Activated T-helper 2 cell treated with anti-CD3 and anti-CD28 coated beads, Interferon-gamma antibody, Interleukin-2, Interleukin-4, amounts not matched to agents 10 μg/mL and 5 μg/mL and 100 μg/mL, durations not matched to agents 14 hours and 24 hours and 36 hours (primary cell): ENCODE measurements around the gene MANSC1. TPM values are rescaled to one million over a fixed set of nuclear protein-coding genes. Genes with fewer than 3 reads are reported as not detected.

Experiments
- DNase-seq: peaks from one replicate; pipeline ENCODE4 v3.0.0; 2021; ENCODE audit warnings: low spot score
- H3K27ac Mint-ChIP-seq: one replicate; pipeline ENCODE4 v1.8.0; 2021; ENCODE audit warnings: mixed read lengths
- H3K27me3 Mint-ChIP-seq: one replicate; pipeline ENCODE4 v1.8.0; 2021; ENCODE audit warnings: low read depth, mixed read lengths
- H3K36me3 Mint-ChIP-seq: one replicate; pipeline ENCODE4 v1.8.0; 2021; ENCODE audit warnings: low read depth, mixed read lengths
- H3K4me1 Mint-ChIP-seq: one replicate; pipeline ENCODE4 v1.8.0; 2021; ENCODE audit warnings: low read depth, mixed read lengths
- H3K4me3 Mint-ChIP-seq: one replicate; pipeline ENCODE4 v1.8.0; 2021; ENCODE audit warnings: low read depth, mild to moderate bottlenecking, moderate library complexity, mixed read lengths
- H3K9me3 Mint-ChIP-seq: one replicate; pipeline ENCODE4 v1.8.0; 2021; ENCODE audit warnings: mixed read lengths
- intact Hi-C: fragments of 100-400 bp; cut with micrococcal nuclease; formaldehyde crosslinking; loops from one replicate; pipeline ENCODE4 v1.15.1; 2023
- total RNA-seq: library from RNA; stranded (reverse); gene quantifications from 2 replicates; pipeline ENCODE4 v1.2.3, GENCODE V29; 2022

Gene MANSC1
- 0.25 and 1.6 TPM in 2 replicates for total RNA-seq

DNA sequence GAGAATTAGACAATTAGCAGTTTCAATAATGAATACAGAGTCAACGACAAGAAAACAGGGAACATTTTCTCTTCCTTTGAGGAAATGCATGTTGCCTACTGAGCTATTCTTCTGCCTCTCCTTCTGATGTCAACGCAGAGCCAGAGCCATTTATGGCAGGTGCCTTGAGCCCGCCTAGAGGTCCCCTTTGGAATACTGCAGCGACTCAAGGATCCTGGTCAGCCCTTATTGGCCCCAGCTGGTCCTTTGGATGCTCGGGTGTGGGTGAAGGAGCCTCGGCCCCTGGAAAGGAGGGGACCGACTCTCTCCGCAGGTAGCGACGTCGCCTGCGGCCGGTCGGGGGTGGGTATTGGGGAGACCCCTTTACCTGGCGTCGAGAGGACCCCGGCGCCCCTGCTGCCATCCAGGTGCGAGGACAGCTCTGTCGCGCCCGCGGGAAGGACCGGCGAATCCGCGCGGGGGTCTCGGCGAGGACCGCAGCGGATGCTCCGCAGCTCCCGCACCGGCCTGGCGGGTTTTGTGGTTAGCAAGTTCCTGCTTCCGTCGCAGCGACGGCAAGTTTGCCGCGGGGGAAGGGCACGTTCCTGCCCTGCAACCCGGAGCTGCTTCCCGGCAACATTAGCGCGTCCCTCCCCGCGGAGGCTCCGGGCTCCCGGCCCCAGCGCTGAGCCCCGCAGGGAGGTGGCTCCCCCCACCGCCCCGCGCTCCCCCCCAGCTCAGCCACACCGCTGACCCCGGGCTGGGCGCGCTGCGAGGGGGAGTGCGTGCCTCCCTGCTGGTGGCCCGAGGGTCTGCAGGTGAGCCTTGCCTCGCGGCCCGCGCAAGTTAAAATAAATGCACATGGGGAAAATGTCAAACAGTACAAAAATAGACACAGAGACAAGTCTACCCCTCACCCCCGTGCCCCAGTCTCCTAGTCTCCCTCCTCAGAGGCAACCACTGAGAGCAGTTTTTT lies at the start of gene MANSC1:
Gene MANSC1, minus strand, starts transcription at position 532 of the 955 bp plus-strand sequence. CDS start 6,928 bp downstream, outside the sequence.
- H3K4me3 Mint-ChIP-seq: peak within 1 kb of the TSS; percentile 68
- peak; percentile 44 for DNase-seq
- no peaks in the 10 kb centered on the region for H3K9me3 Mint-ChIP-seq
- H3K27me3 Mint-ChIP-seq: peaks cover 14% of the 10 kb centered on the region
- intact Hi-C loops: loop anchor here (10.0 kb wide), 1 partner anchor 655 kb away; the partner anchor contains the start of gene HEBP1
- H3K27ac Mint-ChIP-seq: no peak within 1 kb of the TSS
- peaks cover 19% of the 10 kb centered on the region for H3K4me1 Mint-ChIP-seq
- H3K36me3 Mint-ChIP-seq: no peaks in the 10 kb centered on the region

DNA sequence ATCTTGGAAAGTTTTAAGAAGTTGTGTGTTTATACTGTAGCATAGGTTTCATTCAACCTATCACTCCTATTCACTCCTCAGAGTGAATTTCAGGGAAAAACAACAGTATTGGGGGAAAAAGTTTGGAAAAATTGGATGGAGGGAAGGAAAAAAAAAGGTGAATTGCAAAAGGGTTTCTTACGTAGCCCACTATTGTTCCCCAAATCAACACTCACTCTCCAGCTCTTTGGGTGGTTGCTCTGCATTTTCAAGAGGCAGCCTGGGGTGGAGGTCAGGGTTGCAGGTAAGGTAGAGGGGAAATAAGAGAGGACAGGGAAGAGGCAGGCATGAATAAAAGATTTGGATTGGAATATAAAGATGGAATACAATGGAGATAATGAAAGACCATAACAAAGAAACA lies 49.1 kb upstream of the MANSC1 start:
- Mint-ChIP-seq H3K27ac (peak overlapping the region; percentile 36), H3K9me3 (peaks cover 7% of the 10 kb centered on the region), H3K36me3 (peaks cover 55% of the 10 kb centered on the region), H3K4me1 (peaks cover 50% of the 10 kb centered on the region), H3K4me3 (no peak overlapping the region), H3K27me3 (no peaks in the 10 kb centered on the region)
- DNase-seq: no peak
- intact Hi-C loops: no loop called here

DNA sequence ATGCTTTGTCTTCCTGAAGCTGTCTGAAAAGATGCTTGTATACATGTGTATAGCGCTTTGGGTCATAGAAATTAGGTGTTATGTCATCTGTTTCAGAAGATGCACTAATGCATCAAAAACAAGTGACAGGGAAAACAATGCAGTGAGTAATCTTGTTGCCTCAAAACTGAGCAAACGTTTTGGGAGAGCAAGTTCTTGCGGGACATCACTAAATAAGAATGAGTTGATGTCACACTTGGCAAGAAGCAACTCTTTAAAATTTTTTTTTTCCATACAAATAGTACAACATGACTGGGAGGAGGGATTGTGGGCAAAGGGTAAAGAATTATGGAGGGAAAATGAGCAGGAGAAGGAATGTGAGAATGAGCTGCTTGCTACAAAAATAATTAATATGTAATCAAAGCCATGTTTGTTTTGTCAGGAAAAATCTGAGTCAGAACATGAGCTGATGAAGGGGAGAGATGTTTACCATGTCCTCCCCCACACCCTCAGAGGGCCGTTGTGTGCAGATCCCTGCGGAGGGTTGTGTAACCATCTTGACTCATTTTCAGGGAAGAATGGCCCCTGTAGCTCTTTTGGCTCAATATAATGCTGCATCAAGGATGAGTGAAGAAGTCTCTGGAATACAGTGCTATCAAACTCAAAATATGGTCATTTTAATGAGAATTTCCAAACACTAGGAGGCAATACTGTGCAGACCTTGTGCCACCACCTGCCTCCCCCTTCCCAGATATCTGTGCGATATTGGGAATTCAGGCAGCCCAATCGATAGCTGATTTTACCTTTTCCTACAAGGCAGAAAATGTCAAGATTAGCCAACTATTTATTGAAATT lies 48.2 kb upstream of the MANSC1 start:
- intact Hi-C loops: no loop called here
- Mint-ChIP-seq H3K27me3 (no peaks in the 10 kb centered on the region), H3K36me3 (peaks cover 48% of the 10 kb centered on the region), H3K27ac (no peak overlapping the region), H3K4me3 (no peak overlapping the region), H3K9me3 (peaks cover 7% of the 10 kb centered on the region), H3K4me1 (peaks cover 41% of the 10 kb centered on the region)
- no peak for DNase-seq

GRCh38 chr12:12397184-12397583 lies 47.1 kb upstream of the MANSC1 start:
- Mint-ChIP-seq H3K9me3 (peaks cover 7% of the 10 kb centered on the region), H3K27me3 (no peaks in the 10 kb centered on the region), H3K4me3 (no peak overlapping the region), H3K27ac (no peak overlapping the region), H3K36me3 (peaks cover 43% of the 10 kb centered on the region), H3K4me1 (peaks cover 38% of the 10 kb centered on the region)
- intact Hi-C loops: no loop called here
- no peak for DNase-seq

GRCh38 chr12:12396694-12397093 lies 46.7 kb upstream of the MANSC1 start:
- no peak for DNase-seq
- intact Hi-C loops: no loop called here
- Mint-ChIP-seq H3K9me3 (peaks cover 7% of the 10 kb centered on the region), H3K27ac (no peak overlapping the region), H3K36me3 (peaks cover 42% of the 10 kb centered on the region), H3K4me3 (no peak overlapping the region), H3K27me3 (no peaks in the 10 kb centered on the region), H3K4me1 (peaks cover 39% of the 10 kb centered on the region)

- Mint-ChIP-seq H3K9me3 (no peaks in the 10 kb centered on the region), H3K4me1 (peaks cover 30% of the 10 kb centered on the region), H3K27ac (no peak overlapping the region), H3K36me3 (peaks cover 37% of the 10 kb centered on the region), H3K4me3 (no peak overlapping the region), H3K27me3 (no peaks in the 10 kb centered on the region)
- intact Hi-C loops: no loop called here
- no peak for DNase-seq
Observed at GRCh38 chr12:12393171-12393570, 43.1 kb upstream of the MANSC1 start.

- Mint-ChIP-seq H3K36me3 (peaks cover 35% of the 10 kb centered on the region), H3K27ac (no peak overlapping the region), H3K27me3 (no peaks in the 10 kb centered on the region), H3K4me3 (no peak overlapping the region), H3K9me3 (no peaks in the 10 kb centered on the region), H3K4me1 (peaks cover 31% of the 10 kb centered on the region)
- no peak for DNase-seq
- intact Hi-C loops: no loop called here
Observed at GRCh38 chr12:12392413-12392812, 42.4 kb upstream of the MANSC1 start.

GRCh38 chr12:12387501-12387900 lies 37.5 kb upstream of the MANSC1 start:
- no peak for DNase-seq
- Mint-ChIP-seq H3K36me3 (peaks cover 51% of the 10 kb centered on the region), H3K27ac (peak overlapping the region; percentile 87), H3K4me1 (peaks cover 40% of the 10 kb centered on the region), H3K9me3 (no peaks in the 10 kb centered on the region), H3K27me3 (no peaks in the 10 kb centered on the region), H3K4me3 (no peak overlapping the region)
- intact Hi-C loops: no loop called here

DNA sequence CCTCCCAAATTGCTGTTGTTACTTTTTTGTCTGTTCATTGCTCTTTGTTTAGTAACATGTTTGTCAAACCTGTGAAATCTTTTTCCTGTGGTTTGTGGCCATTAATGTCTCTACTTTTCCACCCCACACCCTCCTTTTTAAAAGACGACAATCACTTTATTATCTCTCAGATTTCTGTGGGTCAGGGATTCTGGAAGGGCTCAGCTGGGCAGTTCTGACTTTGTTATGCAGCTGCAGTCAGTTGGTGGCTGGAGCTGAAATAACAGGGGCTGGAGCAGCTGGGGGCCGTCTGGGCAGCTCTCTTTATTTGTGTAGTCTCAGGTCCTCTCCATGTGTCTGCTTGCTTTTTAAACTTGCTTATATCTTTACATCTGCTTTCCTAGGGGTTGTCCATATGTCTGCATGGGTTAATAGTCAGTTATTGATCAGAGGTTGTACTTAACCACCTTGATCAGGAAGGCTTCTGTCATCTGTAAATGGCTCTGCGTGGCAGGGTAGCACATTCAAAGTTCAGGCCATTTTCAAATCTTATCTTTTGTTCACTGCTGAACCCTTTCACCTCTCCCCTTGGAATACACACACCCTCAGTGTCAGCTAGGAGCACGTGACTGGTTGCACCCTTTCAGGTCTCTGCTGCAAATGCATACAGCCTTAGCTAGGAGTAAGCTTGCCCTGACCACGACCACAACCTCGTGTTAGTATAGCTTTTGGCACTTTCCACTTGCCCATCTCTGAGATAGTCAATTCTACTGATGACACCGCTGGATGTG lies 34.7 kb upstream of the MANSC1 start:
- H3K27me3 Mint-ChIP-seq: no peaks in the 10 kb centered on the region
- peaks cover 38% of the 10 kb centered on the region for H3K4me1 Mint-ChIP-seq
- H3K36me3 Mint-ChIP-seq: peaks cover 54% of the 10 kb centered on the region
- H3K4me3 Mint-ChIP-seq: peak overlapping the region; percentile 49
- DNase-seq: peak; percentile 57
- H3K9me3 Mint-ChIP-seq: peaks cover 9% of the 10 kb centered on the region
- intact Hi-C loops: loop anchor here (2.0 kb wide), 1 partner anchor 20 kb away; no protein-coding TSS in a partner anchor
- H3K27ac Mint-ChIP-seq: peak overlapping the region; percentile 94

DNA sequence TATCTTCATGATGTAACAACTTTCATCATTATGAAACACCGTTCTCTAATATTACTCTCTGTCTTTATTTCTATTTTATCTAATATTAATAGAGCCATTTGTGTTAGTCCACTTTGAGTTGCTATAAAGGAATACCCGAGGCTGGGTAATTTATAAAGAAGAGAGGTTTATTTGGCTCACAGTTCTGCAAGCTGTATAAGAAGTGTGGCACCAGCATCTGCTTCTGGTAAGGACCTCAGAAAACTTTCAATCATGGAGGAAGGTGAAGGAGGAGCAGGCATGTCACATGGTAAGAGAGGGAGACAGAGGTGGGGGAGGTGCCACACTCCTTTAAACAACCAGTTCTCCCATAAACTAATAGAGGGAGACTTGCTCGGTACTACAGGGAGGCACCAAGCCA lies 31.9 kb upstream of the MANSC1 start:
- no peak overlapping the region for H3K4me3 Mint-ChIP-seq
- peaks cover 9% of the 10 kb centered on the region for H3K9me3 Mint-ChIP-seq
- intact Hi-C loops: no loop called here
- DNase-seq: no peak
- H3K27me3 Mint-ChIP-seq: no peaks in the 10 kb centered on the region
- peaks cover 57% of the 10 kb centered on the region for H3K36me3 Mint-ChIP-seq
- peaks cover 43% of the 10 kb centered on the region for H3K4me1 Mint-ChIP-seq
- peak overlapping the region; percentile 46 for H3K27ac Mint-ChIP-seq

DNA sequence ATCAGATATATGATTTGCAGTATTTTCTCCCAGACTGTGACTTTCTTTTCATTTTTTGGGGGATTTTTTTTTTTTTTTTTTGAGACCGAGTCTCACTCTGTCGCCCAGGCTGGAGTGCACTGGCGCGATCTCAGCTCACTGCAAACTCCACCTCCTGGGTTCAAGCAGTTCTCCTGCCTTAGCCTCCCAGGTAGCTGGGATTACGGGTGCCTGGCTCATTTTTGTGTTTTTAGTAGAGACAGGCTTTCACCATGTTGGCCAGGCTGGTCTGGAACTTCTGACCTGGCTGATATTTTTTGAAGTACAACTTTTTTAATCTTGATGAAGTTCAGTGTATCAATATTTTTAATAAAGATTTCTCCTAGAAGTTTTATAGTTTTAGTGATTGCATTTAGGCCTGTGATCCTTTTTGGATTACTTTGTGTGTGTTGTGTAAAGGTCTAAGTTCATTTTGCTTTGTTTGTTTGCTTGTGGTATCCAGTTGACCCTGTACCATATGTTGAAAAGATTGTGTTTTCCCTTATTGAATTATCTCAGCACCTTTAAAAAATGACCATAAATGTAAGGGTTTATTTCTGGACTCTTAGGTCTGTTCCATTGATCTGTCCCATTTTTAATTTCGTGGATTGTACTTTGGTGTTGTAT lies 31.0 kb upstream of the MANSC1 start:
- Mint-ChIP-seq H3K36me3 (peaks cover 60% of the 10 kb centered on the region), H3K27me3 (no peaks in the 10 kb centered on the region), H3K4me1 (peaks cover 48% of the 10 kb centered on the region), H3K4me3 (no peak overlapping the region), H3K9me3 (peaks cover 9% of the 10 kb centered on the region), H3K27ac (peak overlapping the region; percentile 65)
- no peak for DNase-seq
- intact Hi-C loops: loop anchor here (1.0 kb wide), 1 partner anchor 61 kb away; no protein-coding TSS in a partner anchor
